ENCODE measurements around the gene TECRL.

Gene TECRL

GRCh38 chr4:64409300-64409699 lies at the start of gene TECRL:
Gene TECRL, minus strand, starts transcription at chr4:64409450. Its CDS starts 99 bp downstream, at chr4:64409351.
- Histone ChIP-seq H3K36me3 (ENCODE audit: control insufficient read depth in 5 of 5, insufficient read depth in 5 of 5, low read length in 5 of 5) (no peaks in the 10 kb centered on the region), H3K9ac (ENCODE audit: low read length in 5 of 5) (no peak within 1 kb of the TSS), H3K27ac (ENCODE audit: low read depth, low read length) (no peak within 1 kb of the TSS), H3K27me3 (ENCODE audit: control insufficient read depth in 5 of 5, insufficient read depth in 4 of 5, low read length in 5 of 5) (no peaks in the 10 kb centered on the region), H3K4me3 (ENCODE audit: low read depth in 1 of 5, low read length in 5 of 5) (no peak within 1 kb of the TSS), H3K9me3 (ENCODE audit: control insufficient read depth in 5 of 5, low read length in 5 of 5) (no peaks in the 10 kb centered on the region), H3K4me1 (ENCODE audit: control insufficient read depth in 5 of 5, insufficient read depth in 5 of 5, low read length in 5 of 5) (no peaks in the 10 kb centered on the region)

GRCh38 chr4:64432674-64433073 lies 23.4 kb upstream of the TECRL start:
- H3K9me3 ChIP-seq (ENCODE audit: control insufficient read depth in 5 of 5, low read length in 5 of 5): peaks cover 0 to 30% (median 11%) of the 10 kb centered on the region in 5 donors
- no peaks in the 10 kb centered on the region for H3K4me1 ChIP-seq (ENCODE audit: control insufficient read depth in 5 of 5, insufficient read depth in 5 of 5, low read length in 5 of 5)
- H3K9ac ChIP-seq (ENCODE audit: low read length in 5 of 5): no peak overlapping the region
- no peaks in the 10 kb centered on the region for H3K36me3 ChIP-seq (ENCODE audit: control insufficient read depth in 5 of 5, insufficient read depth in 5 of 5, low read length in 5 of 5)
- H3K4me3 ChIP-seq (ENCODE audit: low read depth in 1 of 5, low read length in 5 of 5): no peak overlapping the region
- no peaks in the 10 kb centered on the region for H3K27me3 ChIP-seq (ENCODE audit: control insufficient read depth in 5 of 5, insufficient read depth in 4 of 5, low read length in 5 of 5)
- H3K27ac ChIP-seq (ENCODE audit: low read depth, low read length): no peak overlapping the region

GRCh38 chr4:64430933-64431332 lies 21.7 kb upstream of the TECRL start:
- Histone ChIP-seq H3K36me3 (ENCODE audit: control insufficient read depth in 5 of 5, insufficient read depth in 5 of 5, low read length in 5 of 5) (no peaks in the 10 kb centered on the region), H3K4me3 (ENCODE audit: low read depth in 1 of 5, low read length in 5 of 5) (no peak overlapping the region)

GRCh38 chr4:64417974-64418373 lies 8.7 kb upstream of the TECRL start:
- Histone ChIP-seq H3K27ac (ENCODE audit: low read depth, low read length) (no peak overlapping the region), H3K27me3 (ENCODE audit: control insufficient read depth in 5 of 5, insufficient read depth in 4 of 5, low read length in 5 of 5) (no peaks in the 10 kb centered on the region), H3K9me3 (ENCODE audit: control insufficient read depth in 5 of 5, low read length in 5 of 5) (no peaks in the 10 kb centered on the region), H3K9ac (ENCODE audit: low read length in 5 of 5) (no peak overlapping the region), H3K36me3 (ENCODE audit: control insufficient read depth in 5 of 5, insufficient read depth in 5 of 5, low read length in 5 of 5) (no peaks in the 10 kb centered on the region), H3K4me3 (ENCODE audit: low read depth in 1 of 5, low read length in 5 of 5) (no peak overlapping the region), H3K4me1 (ENCODE audit: control insufficient read depth in 5 of 5, insufficient read depth in 5 of 5, low read length in 5 of 5) (no peaks in the 10 kb centered on the region)

More at GRCh38 chr4:64430933-64431332, 21.7 kb upstream of the TECRL start:
- Histone ChIP-seq H3K9me3 (ENCODE audit: control insufficient read depth in 5 of 5, low read length in 5 of 5) (peaks cover 0 to 30% (median 11%) of the 10 kb centered on the region in 5 donors), H3K27ac (ENCODE audit: low read depth, low read length) (no peak overlapping the region), H3K27me3 (ENCODE audit: control insufficient read depth in 5 of 5, insufficient read depth in 4 of 5, low read length in 5 of 5) (no peaks in the 10 kb centered on the region), H3K9ac (ENCODE audit: low read length in 5 of 5) (no peak overlapping the region), H3K4me1 (ENCODE audit: control insufficient read depth in 5 of 5, insufficient read depth in 5 of 5, low read length in 5 of 5) (no peaks in the 10 kb centered on the region)

GRCh38 chr4:64407000-64407399 lies 2.2 kb downstream of the TECRL start:
- Histone ChIP-seq H3K4me1 (ENCODE audit: control insufficient read depth in 5 of 5, insufficient read depth in 5 of 5, low read length in 5 of 5) (no peaks in the 10 kb centered on the region), H3K4me3 (ENCODE audit: low read depth in 1 of 5, low read length in 5 of 5) (no peak overlapping the region), H3K27ac (ENCODE audit: low read depth, low read length) (no peak overlapping the region), H3K36me3 (ENCODE audit: control insufficient read depth in 5 of 5, insufficient read depth in 5 of 5, low read length in 5 of 5) (no peaks in the 10 kb centered on the region), H3K27me3 (ENCODE audit: control insufficient read depth in 5 of 5, insufficient read depth in 4 of 5, low read length in 5 of 5) (no peaks in the 10 kb centered on the region), H3K9me3 (ENCODE audit: control insufficient read depth in 5 of 5, low read length in 5 of 5) (no peaks in the 10 kb centered on the region), H3K9ac (ENCODE audit: low read length in 5 of 5) (no peak overlapping the region)

- Histone ChIP-seq H3K27me3 (ENCODE audit: control insufficient read depth in 5 of 5, insufficient read depth in 4 of 5, low read length in 5 of 5) (no peaks in the 10 kb centered on the region), H3K9me3 (ENCODE audit: control insufficient read depth in 5 of 5, low read length in 5 of 5) (no peaks in the 10 kb centered on the region), H3K36me3 (ENCODE audit: control insufficient read depth in 5 of 5, insufficient read depth in 5 of 5, low read length in 5 of 5) (no peaks in the 10 kb centered on the region), H3K27ac (ENCODE audit: low read depth, low read length) (no peak overlapping the region), H3K4me3 (ENCODE audit: low read depth in 1 of 5, low read length in 5 of 5) (no peak overlapping the region), H3K9ac (ENCODE audit: low read length in 5 of 5) (no peak overlapping the region), H3K4me1 (ENCODE audit: control insufficient read depth in 5 of 5, insufficient read depth in 5 of 5, low read length in 5 of 5) (no peaks in the 10 kb centered on the region)
Measured at GRCh38 chr4:64405761-64406160, 3.5 kb downstream of the TECRL start.

- no peak overlapping the region for H3K9ac ChIP-seq (ENCODE audit: low read length in 5 of 5)
- no peaks in the 10 kb centered on the region for H3K4me1 ChIP-seq (ENCODE audit: control insufficient read depth in 5 of 5, insufficient read depth in 5 of 5, low read length in 5 of 5)
- H3K27ac ChIP-seq (ENCODE audit: low read depth, low read length): no peak overlapping the region
- no peaks in the 10 kb centered on the region for H3K27me3 ChIP-seq (ENCODE audit: control insufficient read depth in 5 of 5, insufficient read depth in 4 of 5, low read length in 5 of 5)
- H3K36me3 ChIP-seq (ENCODE audit: control insufficient read depth in 5 of 5, insufficient read depth in 5 of 5, low read length in 5 of 5): no peaks in the 10 kb centered on the region
- H3K9me3 ChIP-seq (ENCODE audit: control insufficient read depth in 5 of 5, low read length in 5 of 5): no peaks in the 10 kb centered on the region
- no peak overlapping the region for H3K4me3 ChIP-seq (ENCODE audit: low read depth in 1 of 5, low read length in 5 of 5)
Measured at GRCh38 chr4:64402684-64403083, 6.6 kb downstream of the TECRL start.

- Histone ChIP-seq H3K4me3 (ENCODE audit: low read depth in 1 of 5, low read length in 5 of 5) (no peak overlapping the region), H3K27me3 (ENCODE audit: control insufficient read depth in 5 of 5, insufficient read depth in 4 of 5, low read length in 5 of 5) (no peaks in the 10 kb centered on the region), H3K36me3 (ENCODE audit: control insufficient read depth in 5 of 5, insufficient read depth in 5 of 5, low read length in 5 of 5) (no peaks in the 10 kb centered on the region), H3K9me3 (ENCODE audit: control insufficient read depth in 5 of 5, low read length in 5 of 5) (no peaks in the 10 kb centered on the region), H3K4me1 (ENCODE audit: control insufficient read depth in 5 of 5, insufficient read depth in 5 of 5, low read length in 5 of 5) (no peaks in the 10 kb centered on the region), H3K27ac (ENCODE audit: low read depth, low read length) (no peak overlapping the region), H3K9ac (ENCODE audit: low read length in 5 of 5) (no peak overlapping the region)
Measured at GRCh38 chr4:64399313-64400109, 9.7 kb downstream of the TECRL start.

GRCh38 chr4:64394469-64394868 lies 14.8 kb downstream of the TECRL start:
- no peak overlapping the region for H3K4me3 ChIP-seq (ENCODE audit: low read depth in 1 of 5, low read length in 5 of 5)
- no peak overlapping the region for H3K9ac ChIP-seq (ENCODE audit: low read length in 5 of 5)
- no peaks in the 10 kb centered on the region for H3K9me3 ChIP-seq (ENCODE audit: control insufficient read depth in 5 of 5, low read length in 5 of 5)
- H3K27me3 ChIP-seq (ENCODE audit: control insufficient read depth in 5 of 5, insufficient read depth in 4 of 5, low read length in 5 of 5): no peaks in the 10 kb centered on the region
- no peaks in the 10 kb centered on the region for H3K36me3 ChIP-seq (ENCODE audit: control insufficient read depth in 5 of 5, insufficient read depth in 5 of 5, low read length in 5 of 5)
- no peaks in the 10 kb centered on the region for H3K4me1 ChIP-seq (ENCODE audit: control insufficient read depth in 5 of 5, insufficient read depth in 5 of 5, low read length in 5 of 5)
- no peak overlapping the region for H3K27ac ChIP-seq (ENCODE audit: low read depth, low read length)

GRCh38 chr4:64388252-64388651 lies 21.0 kb downstream of the TECRL start:
- H3K27me3 ChIP-seq (ENCODE audit: control insufficient read depth in 5 of 5, insufficient read depth in 4 of 5, low read length in 5 of 5): no peaks in the 10 kb centered on the region
- no peaks in the 10 kb centered on the region for H3K36me3 ChIP-seq (ENCODE audit: control insufficient read depth in 5 of 5, insufficient read depth in 5 of 5, low read length in 5 of 5)
- no peak overlapping the region for H3K4me3 ChIP-seq (ENCODE audit: low read depth in 1 of 5, low read length in 5 of 5)
- peaks cover 0 to 5% (median 3%) of the 10 kb centered on the region in 5 donors for H3K9me3 ChIP-seq (ENCODE audit: control insufficient read depth in 5 of 5, low read length in 5 of 5)
- H3K4me1 ChIP-seq (ENCODE audit: control insufficient read depth in 5 of 5, insufficient read depth in 5 of 5, low read length in 5 of 5): no peaks in the 10 kb centered on the region
- H3K9ac ChIP-seq (ENCODE audit: low read length in 5 of 5): no peak overlapping the region
- no peak overlapping the region for H3K27ac ChIP-seq (ENCODE audit: low read depth, low read length)

Data from subcutaneous abdominal adipose tissue (tissue), 5 donors.